Large intestine (tissue), 1 donor: ENCODE data around the gene KRT6A. TPM values are rescaled to one million over a fixed set of nuclear protein-coding genes. Genes with fewer than 3 reads are reported as not detected.

Experiments used
- polyA plus RNA-seq: library from polyadenylated mRNA; unstranded; fragments of 120-200 nt; gene quantifications from one replicate; pipeline ENCODE4 v1.2.1, GENCODE V29; 2013

KRT6A gene
- polyA plus RNA-seq, 1 donor: 0.01 TPM

Other genes starting within 250 kb of the KRT6A start
- 0.97 TPM for gene KRT86, start 218.6 kb downstream of the KRT6A start, polyA plus RNA-seq
- gene KRT81, start 201.7 kb downstream of the KRT6A start, polyA plus RNA-seq: 0.72 TPM
- 0.03 TPM for gene KRT83, start 171.9 kb downstream of the KRT6A start, polyA plus RNA-seq
- gene KRT85, start 125.8 kb downstream of the KRT6A start, polyA plus RNA-seq: 0.03 TPM
- not detected for gene KRT84, start 107.6 kb downstream of the KRT6A start, polyA plus RNA-seq
- gene KRT82, start 86.9 kb downstream of the KRT6A start, polyA plus RNA-seq: not detected
- gene KRT75, start 58.9 kb downstream of the KRT6A start, polyA plus RNA-seq: not detected
- not detected for gene KRT6B, start 41.1 kb downstream of the KRT6A start, polyA plus RNA-seq
- not detected for gene KRT6C, start 19.5 kb downstream of the KRT6A start, polyA plus RNA-seq
- 1.8 TPM for gene KRT5, start 27.1 kb upstream of the KRT6A start, polyA plus RNA-seq
- 0.04 TPM for gene KRT71, start 59.9 kb upstream of the KRT6A start, polyA plus RNA-seq
- not detected for gene KRT74, start 80.6 kb upstream of the KRT6A start, polyA plus RNA-seq
- 2.0 TPM for gene KRT72, start 108.2 kb upstream of the KRT6A start, polyA plus RNA-seq
- 0.97 TPM for gene KRT73, start 125.3 kb upstream of the KRT6A start, polyA plus RNA-seq
- 0.54 TPM for gene KRT2, start 159.0 kb upstream of the KRT6A start, polyA plus RNA-seq
- 0.51 TPM for gene KRT1, start 187.2 kb upstream of the KRT6A start, polyA plus RNA-seq
- 0.42 TPM for gene KRT77, start 210.3 kb upstream of the KRT6A start, polyA plus RNA-seq